Liver (tissue), 9 donors: ENCODE results near the gene SORCS2. TPM values are rescaled to one million over a fixed set of nuclear protein-coding genes. Genes with fewer than 3 reads are reported as not detected.

Experiments
- DNase-seq: peaks from one replicate; pipeline ENCODE4 v3.0.0-alpha.2; 2017; ENCODE audit warnings: low spot score
- H3K27ac ChIP-seq, 2 donors: one replicate each; pipeline ENCODE4 v1.7.0; 2013; ENCODE audit warnings: inconsistent platforms in 2 of 2, low read length in 2 of 2, control low read depth in 1 of 2, low read depth in 1 of 2, mild to moderate bottlenecking in 1 of 2
- H3K27me3 ChIP-seq, 4 donors: one replicate each; pipeline versions ENCODE4 v1.6.1 to v1.7.0; 2013; ENCODE audit warnings: low read length in 3 of 4, inconsistent platforms in 1 of 4, mild to moderate bottlenecking in 1 of 4, moderate library complexity in 1 of 4; ENCODE audit not compliant: control insufficient read depth in 4 of 4, insufficient read depth in 4 of 4
- H3K36me3 ChIP-seq, 4 donors: one replicate each; pipeline versions ENCODE4 v1.6.1 to v1.7.0; 2013; ENCODE audit warnings: low read length in 3 of 4, mild to moderate bottlenecking in 3 of 4, low read depth in 1 of 4, moderate library complexity in 1 of 4; ENCODE audit not compliant: control insufficient read depth in 4 of 4, insufficient read depth in 3 of 4
- H3K4me1 ChIP-seq, 4 donors: one replicate each; pipeline versions ENCODE4 v1.6.1 to v1.7.0; 2013; ENCODE audit warnings: low read length in 3 of 4, mild to moderate bottlenecking in 3 of 4, moderate library complexity in 1 of 4; ENCODE audit not compliant: control insufficient read depth in 4 of 4, insufficient read depth in 4 of 4
- H3K4me3 ChIP-seq, 3 donors: one replicate each; pipeline versions ENCODE4 v1.6.1 to v1.7.0; 2013; ENCODE audit warnings: low read length in 3 of 3, control low read depth in 1 of 3, low read depth in 1 of 3, mild to moderate bottlenecking in 1 of 3
- H3K9ac ChIP-seq, 2 donors: one replicate each; pipeline ENCODE4 v1.7.0; 2013; ENCODE audit warnings: low read length in 2 of 2, mild to moderate bottlenecking in 2 of 2, moderate library complexity in 2 of 2, control low read depth in 1 of 2, low read depth in 1 of 2
- H3K9me3 ChIP-seq, 4 donors: one replicate each; pipeline versions ENCODE4 v1.6.1 to v1.7.0; 2013; ENCODE audit warnings: low read length in 3 of 4; ENCODE audit not compliant: control insufficient read depth in 4 of 4
- ATF3 ChIP-seq: IDR thresholded peaks from 2 replicates; pipeline ENCODE4 v1.6.1; 2016; ENCODE audit warnings: antibody characterized with exemption
- FOXA1 ChIP-seq: IDR thresholded peaks from 2 replicates; pipeline ENCODE4 v1.6.1; 2016; ENCODE audit warnings: antibody characterized with exemption
- FOXA2 ChIP-seq: IDR thresholded peaks from 2 replicates; pipeline ENCODE4 v1.6.1; 2016; ENCODE audit warnings: antibody characterized with exemption
- GABPA ChIP-seq, 2 donors: IDR thresholded peaks in 1 of 2; conservative IDR thresholded peaks in 1 of 2; 2 replicates each; pipeline ENCODE4 v1.6.1; 2016; ENCODE audit warnings: antibody characterized with exemption in 2 of 2, mild to moderate bottlenecking in 1 of 2, moderate library complexity in 1 of 2
- HNF4A ChIP-seq, 2 donors: conservative IDR thresholded peaks; 2 replicates each; pipeline ENCODE4 v1.6.1; 2016; ENCODE audit warnings: antibody characterized with exemption in 2 of 2, mild to moderate bottlenecking in 2 of 2
- HNF4G ChIP-seq: IDR thresholded peaks from 2 replicates; pipeline ENCODE4 v1.6.1; 2016; ENCODE audit warnings: antibody characterized with exemption
- JUND ChIP-seq, 2 donors: IDR thresholded peaks; 2 replicates each; pipeline ENCODE4 v1.6.1; 2016; ENCODE audit warnings: antibody characterized with exemption in 2 of 2
- NR2F2 ChIP-seq: IDR thresholded peaks from 2 replicates; pipeline ENCODE4 v1.6.1; 2016; ENCODE audit warnings: antibody characterized with exemption
- RAD21 ChIP-seq, 2 donors: IDR thresholded peaks; 2 replicates each; pipeline ENCODE4 v1.6.1; 2016; ENCODE audit warnings: antibody characterized with exemption in 2 of 2, mild to moderate bottlenecking in 2 of 2
- RXRA ChIP-seq, 2 donors: IDR thresholded peaks; 2 replicates each; pipeline ENCODE4 v1.6.1; 2017 to 2018; ENCODE audit warnings: antibody characterized with exemption in 2 of 2, mild to moderate bottlenecking in 1 of 2
- SP1 ChIP-seq: IDR thresholded peaks from 2 replicates; pipeline ENCODE4 v1.6.1; 2018; ENCODE audit warnings: antibody characterized with exemption, mild to moderate bottlenecking
- TAF1 ChIP-seq: conservative IDR thresholded peaks from 2 replicates; pipeline ENCODE4 v1.6.1; 2016; ENCODE audit warnings: antibody characterized with exemption, mild to moderate bottlenecking
- YY1 ChIP-seq: IDR thresholded peaks from 2 replicates; pipeline ENCODE4 v1.6.1; 2016; ENCODE audit warnings: antibody characterized with exemption, mild to moderate bottlenecking
- WGBS: extraction: QIAGEN DNeasy Blood & Tissue Kit; methylation state at CpG from one replicate; pipeline ENCODE4 v1.1.7; 2013; 5-methylcytosine and 5-hydroxymethylcytosine counted together
- polyA plus RNA-seq, 2 donors: library from polyadenylated mRNA; stranded (reverse) in 1 of 2; unstranded in 1 of 2; fragments of 200-250 nt in 1 of 2; fragments of >200 nt in 1 of 2; fragmentation: Nextera tagmentation in 1 of 2; extraction: Ambion mirVana in 1 of 2; gene quantifications; one replicate each; pipeline versions ENCODE4 v1.2.1 to v1.2.3, GENCODE V29; 2013 to 2015
- total RNA-seq, 2 donors: library from RNA; depleted of rRNA; stranded (reverse); fragments of >200 nt; gene quantifications; one replicate each; pipeline ENCODE4 v1.2.3, GENCODE V29; 2014
- TF ChIP-seq, protein P1 (sequence below): fragments of 150-350 bp; IDR thresholded peaks from 2 replicates; pipeline ENCODE4 v1.5.1; 2017; ENCODE audit warnings: improper control_type of control experiment, low read depth, low read length; ENCODE audit not compliant: missing input control
- TF ChIP-seq, protein P2 (sequence below): IDR thresholded peaks from 2 replicates; pipeline ENCODE4 v1.6.1; 2016; ENCODE audit warnings: antibody characterized with exemption
- TF ChIP-seq, protein P3 (sequence below): IDR thresholded peaks from 2 replicates; pipeline ENCODE4 v1.6.1; 2016; ENCODE audit warnings: antibody characterized with exemption
- donor health status: healthy.
- donor health status: healthy.
- donor health status: healthy.
- donor health status: healthy.
- donor health status: healthy.

The SORCS2 gene
- total and polyA plus RNA-seq, 4 donors: 0.10 to 1.4 (median 0.92) TPM

DNA sequence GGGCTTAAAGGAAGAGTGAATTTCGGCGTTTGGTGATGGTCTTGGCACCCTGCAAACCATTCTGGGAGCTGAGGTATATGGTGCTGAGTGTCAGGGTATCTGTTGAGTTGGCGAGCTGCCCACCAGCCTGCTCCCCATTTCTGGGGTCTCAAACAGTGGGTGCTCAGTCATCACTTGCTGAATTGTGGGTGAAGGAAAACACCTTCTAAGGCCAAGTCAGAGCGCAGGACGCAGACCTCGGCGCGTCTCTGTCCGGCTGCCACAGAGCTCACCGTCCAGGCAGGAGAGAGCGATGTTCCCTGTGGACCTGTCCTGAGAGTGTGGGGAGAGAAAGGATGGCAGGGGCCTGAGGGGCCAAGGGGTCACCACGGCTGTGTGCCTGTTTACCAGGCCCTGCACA lies 111.2 kb downstream of the SORCS2 start:
- Histone ChIP-seq H3K4me3 (no peak overlapping the region), H3K27me3 (no peaks in the 10 kb centered on the region), H3K36me3 (no peaks in the 10 kb centered on the region), H3K9ac (no peak overlapping the region), H3K4me1 (no peaks in the 10 kb centered on the region), H3K27ac (no peak overlapping the region), H3K9me3 (no peaks in the 10 kb centered on the region)
- TF ChIP-seq, protein P1, sequence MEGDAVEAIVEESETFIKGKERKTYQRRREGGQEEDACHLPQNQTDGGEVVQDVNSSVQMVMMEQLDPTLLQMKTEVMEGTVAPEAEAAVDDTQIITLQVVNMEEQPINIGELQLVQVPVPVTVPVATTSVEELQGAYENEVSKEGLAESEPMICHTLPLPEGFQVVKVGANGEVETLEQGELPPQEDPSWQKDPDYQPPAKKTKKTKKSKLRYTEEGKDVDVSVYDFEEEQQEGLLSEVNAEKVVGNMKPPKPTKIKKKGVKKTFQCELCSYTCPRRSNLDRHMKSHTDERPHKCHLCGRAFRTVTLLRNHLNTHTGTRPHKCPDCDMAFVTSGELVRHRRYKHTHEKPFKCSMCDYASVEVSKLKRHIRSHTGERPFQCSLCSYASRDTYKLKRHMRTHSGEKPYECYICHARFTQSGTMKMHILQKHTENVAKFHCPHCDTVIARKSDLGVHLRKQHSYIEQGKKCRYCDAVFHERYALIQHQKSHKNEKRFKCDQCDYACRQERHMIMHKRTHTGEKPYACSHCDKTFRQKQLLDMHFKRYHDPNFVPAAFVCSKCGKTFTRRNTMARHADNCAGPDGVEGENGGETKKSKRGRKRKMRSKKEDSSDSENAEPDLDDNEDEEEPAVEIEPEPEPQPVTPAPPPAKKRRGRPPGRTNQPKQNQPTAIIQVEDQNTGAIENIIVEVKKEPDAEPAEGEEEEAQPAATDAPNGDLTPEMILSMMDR: no peak
- TF ChIP-seq HNF4G (no peak), FOXA2 (no peak), NR2F2 (no peak), FOXA1 (no peak), HNF4A (conservative IDR thresholded peaks at IDR 0.05) (no peak), YY1 (no peak), ATF3 (no peak), RXRA (IDR thresholded peaks at IDR 0.05) (no peak), JUND (IDR thresholded peaks at IDR 0.05) (no peak), TAF1 (no peak), RAD21 (IDR thresholded peaks at IDR 0.05) (no peak), SP1 (no peak)
- TF ChIP-seq, protein P2, sequence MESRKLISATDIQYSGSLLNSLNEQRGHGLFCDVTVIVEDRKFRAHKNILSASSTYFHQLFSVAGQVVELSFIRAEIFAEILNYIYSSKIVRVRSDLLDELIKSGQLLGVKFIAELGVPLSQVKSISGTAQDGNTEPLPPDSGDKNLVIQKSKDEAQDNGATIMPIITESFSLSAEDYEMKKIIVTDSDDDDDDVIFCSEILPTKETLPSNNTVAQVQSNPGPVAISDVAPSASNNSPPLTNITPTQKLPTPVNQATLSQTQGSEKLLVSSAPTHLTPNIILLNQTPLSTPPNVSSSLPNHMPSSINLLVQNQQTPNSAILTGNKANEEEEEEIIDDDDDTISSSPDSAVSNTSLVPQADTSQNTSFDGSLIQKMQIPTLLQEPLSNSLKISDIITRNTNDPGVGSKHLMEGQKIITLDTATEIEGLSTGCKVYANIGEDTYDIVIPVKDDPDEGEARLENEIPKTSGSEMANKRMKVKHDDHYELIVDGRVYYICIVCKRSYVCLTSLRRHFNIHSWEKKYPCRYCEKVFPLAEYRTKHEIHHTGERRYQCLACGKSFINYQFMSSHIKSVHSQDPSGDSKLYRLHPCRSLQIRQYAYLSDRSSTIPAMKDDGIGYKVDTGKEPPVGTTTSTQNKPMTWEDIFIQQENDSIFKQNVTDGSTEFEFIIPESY: no peak
- TF ChIP-seq, protein P3, sequence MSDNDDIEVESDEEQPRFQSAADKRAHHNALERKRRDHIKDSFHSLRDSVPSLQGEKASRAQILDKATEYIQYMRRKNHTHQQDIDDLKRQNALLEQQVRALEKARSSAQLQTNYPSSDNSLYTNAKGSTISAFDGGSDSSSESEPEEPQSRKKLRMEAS: no peak
- WGBS: 89% methylated on average over 12 of the region's 12 CpGs
- no peak for DNase-seq

DNA sequence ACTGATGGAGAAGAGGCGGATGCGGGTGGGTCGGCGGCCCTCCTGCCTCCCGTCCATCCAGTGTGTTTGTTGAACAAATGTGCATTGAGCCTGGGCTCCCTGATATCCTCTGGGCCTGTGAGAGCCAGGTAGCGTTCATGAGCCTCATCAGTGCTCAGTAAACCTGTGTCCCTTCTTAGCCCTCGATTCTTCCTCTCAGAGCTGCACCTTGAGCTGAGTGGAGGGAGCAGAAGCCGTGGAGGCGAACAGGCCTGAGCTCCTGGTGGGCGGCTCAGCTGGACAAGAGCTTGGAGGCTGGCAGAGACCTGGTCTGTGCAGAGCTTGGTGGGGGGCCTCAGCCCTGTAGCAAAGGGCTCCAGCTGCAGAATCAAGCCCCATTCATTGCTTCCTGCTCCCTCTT lies 112.1 kb downstream of the SORCS2 start:
- Histone ChIP-seq H3K9me3 (no peaks in the 10 kb centered on the region), H3K27ac (no peak overlapping the region), H3K4me3 (no peak overlapping the region), H3K36me3 (no peaks in the 10 kb centered on the region), H3K27me3 (no peaks in the 10 kb centered on the region), H3K9ac (no peak overlapping the region), H3K4me1 (no peaks in the 10 kb centered on the region)
- DNase-seq: no peak
- TF ChIP-seq GABPA (IDR thresholded peaks at IDR 0.05 in 1 of 2, conservative IDR thresholded peaks at IDR 0.05 in 1 of 2): no peak
- no peak for TF ChIP-seq RXRA (IDR thresholded peaks at IDR 0.05)
- TF ChIP-seq SP1: no peak
- no peak for TF ChIP-seq FOXA2
- 91% methylated on average over 10 of the region's 10 CpGs for WGBS
